HUDEP-2 (cell line): ENCODE data around the gene GALNT16.
"Not testable (repeated sequence)": the region's sequence is repeated elsewhere in the genome, so short reads cannot be mapped to it uniquely, and the experiment has no call there.

Experiments used
- DNase-seq, 76 experiments: peaks; one replicate each; lab custom pipeline; 2025; ENCODE audit not compliant: unreplicated experiment in 76 of 76; lab: John Stamatoyannopoulos, UW

GALNT16 gene

DNA sequence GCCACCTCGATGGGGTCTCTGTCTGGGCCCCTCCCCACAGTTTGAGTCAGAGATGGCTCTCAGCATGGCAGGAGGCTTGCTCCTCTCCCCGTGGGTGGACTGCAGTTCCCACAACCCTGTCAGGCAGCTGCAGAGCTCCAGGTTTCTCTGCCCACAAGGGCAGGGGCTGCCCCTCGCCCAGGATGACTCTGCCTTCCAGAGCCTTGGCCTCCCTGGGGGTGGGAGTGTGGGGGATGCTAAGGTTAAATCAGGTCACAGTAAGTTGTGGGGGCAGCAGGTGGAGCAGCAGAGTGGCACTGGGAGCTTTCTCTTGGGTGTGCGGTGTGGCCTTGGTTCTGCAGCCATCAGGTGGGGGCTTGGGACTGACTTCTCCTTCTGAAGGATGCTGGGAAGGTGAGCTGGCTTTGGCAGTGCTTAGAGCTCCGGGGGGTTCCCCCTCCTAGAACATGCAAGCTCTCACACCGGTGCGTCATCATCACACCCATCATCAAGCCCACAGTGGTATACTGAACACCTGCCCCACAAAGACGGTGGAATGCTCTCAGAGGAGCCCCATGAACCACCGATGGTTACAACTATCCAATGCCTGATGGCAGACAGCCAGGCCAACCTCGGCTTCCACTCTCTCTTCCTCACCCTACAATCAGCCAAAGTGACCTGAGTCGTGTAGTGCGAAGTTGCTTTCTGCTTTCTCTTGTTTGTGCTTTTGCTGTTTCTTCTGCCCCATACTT lies 98.4 kb downstream of the GALNT16 start:
- DNase-seq: no peak

DNA sequence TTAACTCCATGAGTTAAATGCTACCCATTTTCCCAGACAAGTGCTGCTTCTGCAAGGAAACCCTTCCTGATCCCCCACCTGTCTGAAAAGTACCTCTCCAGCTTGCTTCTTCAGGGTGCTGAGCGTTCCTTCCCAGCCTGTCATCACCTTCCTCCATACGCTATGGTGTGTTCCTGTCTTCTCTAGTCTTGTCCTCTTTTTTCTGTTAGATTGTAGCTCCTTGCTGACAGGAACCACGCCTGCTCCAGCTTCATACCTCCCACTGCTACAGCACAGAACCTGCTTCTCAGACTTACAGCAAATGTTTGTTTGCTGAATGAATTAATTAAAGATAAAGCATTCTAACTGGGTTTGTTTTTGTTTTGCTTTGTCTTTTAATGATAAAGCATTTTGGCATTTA lies 99.0 kb downstream of the GALNT16 start:
- no peak for DNase-seq

DNA sequence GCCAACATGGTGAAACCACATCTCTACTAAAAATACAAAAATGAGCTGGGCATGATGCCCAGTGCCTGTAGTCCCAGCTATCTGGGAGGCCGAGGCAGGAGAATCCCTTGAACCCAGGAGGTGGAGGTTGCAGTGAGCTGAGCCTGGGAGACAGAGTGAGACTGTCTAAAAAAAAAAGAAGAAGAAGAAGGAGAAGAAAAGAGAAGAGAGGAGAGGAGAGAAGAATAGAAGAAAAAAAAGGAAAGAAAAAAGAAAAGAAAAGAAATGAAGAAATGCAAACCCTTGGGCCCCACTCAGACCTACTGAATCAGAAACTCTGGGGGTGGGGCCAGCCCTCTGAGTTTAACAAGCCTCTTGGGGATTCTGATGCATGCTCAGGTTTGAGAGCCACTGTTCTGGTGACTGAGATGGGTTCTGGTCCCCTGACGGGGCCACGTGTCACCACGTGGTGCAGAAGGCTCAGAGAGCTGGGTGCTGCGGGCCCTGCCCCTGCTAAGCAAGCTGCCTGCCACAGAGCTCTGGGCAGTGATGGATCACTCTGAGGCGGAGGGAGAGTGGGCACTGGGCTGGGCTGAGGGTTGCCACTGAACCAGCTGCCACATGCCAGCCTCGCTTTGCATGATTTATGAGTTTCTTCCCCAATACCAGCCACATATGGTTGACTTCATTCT lies 100.6 kb downstream of the GALNT16 start:
- no peak for DNase-seq

DNA sequence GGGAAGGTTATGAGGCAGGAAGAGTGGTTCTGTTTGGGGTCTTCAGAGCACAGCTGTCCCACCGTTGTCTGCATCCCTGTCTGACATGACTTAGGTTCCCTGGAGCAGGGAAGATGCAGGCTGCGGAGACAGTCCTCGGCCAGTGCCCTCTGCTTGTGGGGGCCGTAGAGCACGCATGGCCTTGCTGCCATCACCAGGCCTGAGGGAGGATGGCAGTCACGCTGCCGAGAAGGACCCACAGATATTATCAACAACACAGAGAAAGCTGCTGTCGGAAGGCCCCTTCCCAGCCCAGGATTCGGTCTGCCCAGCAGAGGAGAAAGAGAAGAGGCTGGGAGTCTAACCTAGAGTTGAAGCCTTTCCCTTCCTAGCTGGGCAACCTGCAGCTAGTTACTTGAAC lies 103.1 kb downstream of the GALNT16 start:
- DNase-seq: peak in 1 of 76 experiments; percentile 1

DNA sequence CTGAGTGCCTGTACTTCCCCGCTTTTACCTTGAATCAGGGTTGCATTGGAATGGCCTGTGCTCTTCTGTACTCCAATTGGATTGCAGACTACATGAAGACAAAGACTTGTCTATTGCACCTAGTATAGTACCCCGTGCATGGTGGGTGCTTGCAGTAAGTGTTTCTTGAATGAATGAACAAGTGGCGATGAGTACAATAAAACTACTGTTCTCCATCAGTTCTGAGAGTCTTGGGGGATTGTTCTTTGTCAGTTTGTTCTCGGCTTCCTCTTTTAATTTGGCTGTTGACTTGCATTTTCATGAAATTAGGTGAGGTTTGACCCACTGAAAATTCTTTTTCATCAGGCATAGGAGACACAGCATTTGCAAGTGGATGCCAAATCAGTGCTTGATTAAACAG lies 104.0 kb downstream of the GALNT16 start:
- no peak for DNase-seq

- DNase-seq: no peak
These were observed 104.4 kb downstream of the GALNT16 start for GRCh38 chr14:69364378-69364777.

GRCh38 chr14:69366069-69366468 lies 106.1 kb downstream of the GALNT16 start:
- DNase-seq: no peak

DNA sequence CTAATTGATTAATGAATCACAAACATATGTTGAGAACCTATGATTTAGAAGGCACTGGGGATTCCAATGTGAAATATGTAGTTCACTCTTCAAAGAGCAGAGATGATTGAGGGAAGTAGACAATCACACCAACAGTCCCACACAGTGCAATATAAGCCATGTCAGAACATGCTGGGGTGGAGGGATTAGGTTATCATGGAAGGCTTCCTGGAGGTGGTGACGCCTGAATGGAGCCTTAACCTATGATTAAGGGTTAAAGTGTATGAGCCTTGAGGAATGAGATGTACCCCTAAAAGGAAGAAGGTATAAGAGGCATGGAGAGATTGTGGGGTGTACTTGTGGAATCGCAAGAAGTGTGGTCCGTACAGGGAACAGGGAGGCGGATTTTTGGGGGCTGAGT lies 106.8 kb downstream of the GALNT16 start:
- no peak for DNase-seq

DNA sequence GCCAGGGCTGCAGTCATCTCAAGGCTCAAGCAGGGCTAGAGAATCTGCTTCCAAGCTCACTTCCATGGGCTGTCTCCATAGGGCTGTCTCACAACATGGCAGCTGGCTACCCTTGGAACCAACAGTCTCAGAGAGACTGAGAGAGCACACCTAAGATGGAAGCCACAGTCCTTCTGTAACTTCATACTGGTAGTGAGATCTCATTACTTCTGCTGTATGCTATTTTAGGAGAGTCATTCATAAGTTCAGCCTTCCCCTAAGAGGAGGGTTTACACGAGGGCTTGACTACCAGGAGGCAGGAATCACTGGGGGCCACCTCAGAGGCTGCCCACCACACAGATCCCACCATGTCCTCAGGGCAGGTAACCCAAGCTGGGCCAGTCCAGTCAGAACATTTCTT lies 108.4 kb downstream of the GALNT16 start:
- no peak for DNase-seq

- DNase-seq: no peak
These were observed 110.1 kb downstream of the GALNT16 start for GRCh38 chr14:69370061-69370460.

GRCh38 chr14:69372146-69372545 lies 112.2 kb downstream of the GALNT16 start:
- DNase-seq: no peak

GRCh38 chr14:69373104-69373503 lies 113.1 kb downstream of the GALNT16 start:
- DNase-seq: no peak

DNA sequence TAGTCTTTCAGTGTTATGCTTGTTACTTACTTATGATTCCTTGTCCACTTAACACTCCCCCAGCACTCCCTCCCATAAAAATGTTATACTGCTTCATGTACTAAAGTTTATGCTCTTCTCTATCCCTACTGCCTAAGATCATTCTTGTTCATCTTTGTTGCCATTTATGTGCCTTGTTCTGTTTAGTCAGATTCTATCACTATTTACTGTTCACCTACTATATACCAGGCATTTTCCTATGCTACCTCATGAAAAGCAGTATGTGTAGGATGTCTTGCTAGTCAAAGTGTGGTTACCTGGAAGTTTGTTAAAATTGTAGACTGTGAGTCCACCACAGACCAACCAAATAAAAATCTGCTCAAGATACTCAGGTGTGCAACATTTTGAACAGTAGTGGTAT lies 114.3 kb downstream of the GALNT16 start:
- DNase-seq: no peak

DNA sequence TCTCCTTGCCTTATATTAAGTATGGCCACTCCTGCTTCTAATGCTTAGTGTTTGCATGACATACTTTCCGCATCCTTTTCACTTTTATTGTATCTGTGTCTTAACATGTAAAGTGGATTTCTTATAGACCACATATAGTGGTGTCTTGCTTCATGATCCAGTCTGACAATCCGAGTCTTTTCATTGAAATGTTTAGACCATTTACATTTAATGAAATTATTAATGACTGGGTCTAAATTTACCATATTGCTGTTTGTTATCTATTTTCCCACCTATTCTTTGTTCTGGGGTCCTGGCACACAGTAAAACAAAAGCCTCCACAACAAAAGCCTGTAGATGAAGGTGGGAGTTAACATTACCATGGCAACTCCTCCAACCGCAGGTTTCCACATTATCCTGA lies 115.2 kb downstream of the GALNT16 start:
- no peak for DNase-seq

GRCh38 chr14:69375722-69376121 lies 115.8 kb downstream of the GALNT16 start:
- no peak for DNase-seq

GRCh38 chr14:69376439-69376838 lies 116.5 kb downstream of the GALNT16 start:
- no peak for DNase-seq

GRCh38 chr14:69378274-69378673 lies 118.3 kb downstream of the GALNT16 start:
- no peak for DNase-seq

DNA sequence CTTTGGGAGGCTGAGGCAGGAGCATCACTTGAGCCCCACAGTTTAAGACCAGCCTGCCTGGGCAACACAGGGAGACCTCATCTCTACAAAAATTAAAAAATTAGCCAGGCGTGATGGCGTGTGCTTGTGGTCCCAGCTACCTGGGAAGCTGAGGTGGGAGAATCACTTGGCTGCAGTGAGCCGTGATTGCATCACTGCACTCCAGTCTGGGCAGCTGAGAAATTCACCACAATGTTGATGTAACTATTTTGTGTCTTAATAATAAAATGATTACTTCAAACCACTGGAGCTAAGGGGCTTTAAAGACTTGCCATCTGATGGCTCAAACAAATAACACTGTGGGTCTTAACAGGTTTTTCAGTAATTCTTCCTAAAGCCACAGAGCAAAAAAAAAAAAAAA lies 127.4 kb downstream of the GALNT16 start:
- no peak for DNase-seq

- not testable (repeated sequence) for DNase-seq
These were observed 131.4 kb downstream of the GALNT16 start for GRCh38 chr14:69391400-69391799.

GRCh38 chr14:69392481-69392880 lies 132.5 kb downstream of the GALNT16 start:
- no peak for DNase-seq

- no peak for DNase-seq
These were observed 136.0 kb downstream of the GALNT16 start for GRCh38 chr14:69395929-69396328.

GRCh38 chr14:69398053-69398817 lies 138.3 kb downstream of the GALNT16 start, which contains the start of the genes ERH and SLC39A9:
ERH (minus strand) TSS chr14:69398299; CDS start chr14:69398233, 66 bp downstream.
SLC39A9 (plus strand) TSS chr14:69398692; CDS start chr14:69399370, 678 bp downstream.
- peak; percentile 25 to 95 (median 87) for DNase-seq
